PC-9 (cell line): ENCODE data around the gene ZRANB1. TPM values are rescaled to one million over a fixed set of nuclear protein-coding genes. Genes with fewer than 3 reads are reported as not detected.

Experiments
- BruUV-seq: library from RNA; stranded (reverse); fragments of 400-500 nt; replicated peaks from 2 replicates; lab custom pipeline; 2021; lab: Mats Ljungman, UMichigan
- CTCF ChIA-PET: fragments of 300-600 bp; sonication (Branson Sonifier 250); formaldehyde crosslinking; loops from one replicate; lab custom pipeline; 2022; ENCODE audit warnings: antibody characterized with exemption; lab: Charles Lee
- POLR2A ChIA-PET: fragments of 300-600 bp; sonication (Branson Sonifier 250); formaldehyde crosslinking; loops from one replicate; lab custom pipeline; 2022; ENCODE audit warnings: antibody characterized with exemption; ENCODE audit not compliant: unreplicated experiment; lab: Charles Lee
- DNase-seq, 2 experiments: peaks; one replicate each; pipeline versions ENCODE4 v3.0.0 to v3.0.0-alpha.2; 2015 to 2022; ENCODE audit warnings: mixed read lengths in 1 of 2
- H2AFZ ChIP-seq: fragments of 200-600 bp; sonication (generic); 2 replicates; pipeline ENCODE4 v1.8.1; 2017; ENCODE audit warnings: antibody characterized with exemption
- H3F3A ChIP-seq: fragments of 200-600 bp; sonication (generic); 2 replicates; pipeline ENCODE4 v1.8.1; 2017; ENCODE audit warnings: antibody characterized with exemption, mild to moderate bottlenecking, low read depth; ENCODE audit not compliant: insufficient read depth
- H3K27ac ChIP-seq: fragments of 200-600 bp; sonication (generic); 2 replicates; pipeline ENCODE4 v1.6.1; 2016; ENCODE audit warnings: mixed run types
- H3K27me3 ChIP-seq: fragments of 200-600 bp; sonication (generic); 2 replicates; pipeline ENCODE4 v1.6.1; 2016; ENCODE audit warnings: low read depth, mixed run types; ENCODE audit not compliant: insufficient read depth
- H3K36me3 ChIP-seq: fragments of 200-600 bp; sonication (generic); 2 replicates; pipeline ENCODE4 v1.6.1; 2016; ENCODE audit warnings: low read depth, mixed run types
- H3K4me1 ChIP-seq: fragments of 200-600 bp; sonication (generic); replicated peaks from 2 replicates; pipeline ENCODE4 v1.6.1; 2016; ENCODE audit warnings: mixed run types; ENCODE audit not compliant: insufficient read depth
- H3K4me2 ChIP-seq: fragments of 200-600 bp; sonication (generic); 2 replicates; pipeline ENCODE4 v1.6.1; 2017; ENCODE audit warnings: mixed run types
- H3K4me3 ChIP-seq: fragments of 200-600 bp; sonication (generic); 2 replicates; pipeline ENCODE4 v1.6.1; 2016; ENCODE audit warnings: mixed run types
- H3K79me2 ChIP-seq: fragments of 200-600 bp; sonication (generic); 2 replicates; pipeline ENCODE4 v1.6.1; 2017; ENCODE audit warnings: low read depth, mixed run types
- H3K9me2 ChIP-seq: fragments of 200-600 bp; sonication (generic); 2 replicates; pipeline ENCODE4 v1.8.1; 2017; ENCODE audit warnings: mild to moderate bottlenecking; ENCODE audit not compliant: insufficient read depth
- H3K9me3 ChIP-seq: fragments of 200-600 bp; sonication (generic); 2 replicates; pipeline ENCODE4 v1.8.1; 2016; ENCODE audit warnings: low read depth; ENCODE audit not compliant: insufficient read depth
- H4K20me1 ChIP-seq: fragments of 200-600 bp; sonication (generic); 2 replicates; pipeline ENCODE4 v1.8.1; 2017; ENCODE audit not compliant: insufficient read depth
- CTCF ChIP-seq: fragments of 200-600 bp; sonication (generic); conservative IDR thresholded peaks from 2 replicates; pipeline ENCODE4 v1.6.1; 2017; ENCODE audit warnings: mixed run types, antibody characterized with exemption, mild to moderate bottlenecking, moderate library complexity
- EZH2 ChIP-seq: fragments of 200-600 bp; sonication (generic); IDR thresholded peaks from 2 replicates; pipeline ENCODE4 v1.8.0; 2017; ENCODE audit warnings: antibody characterized with exemption, low read depth
- intact Hi-C: fragments of 100-400 bp; cut with micrococcal nuclease; formaldehyde crosslinking; loops from one replicate; pipeline ENCODE4 v1.10.0; 2022; ENCODE audit not compliant: unreplicated experiment
- total RNA-seq: library from RNA; stranded (reverse); gene quantifications from 2 replicates; pipeline ENCODE4 v1.2.3, GENCODE V29; 2021

Gene ZRANB1
- total RNA-seq, 1 experiment from 2014 or later, result 10.9 TPM

GRCh38 chr10:124902462-124902861 is 39.5 kb upstream of the ZRANB1 start:
- no peaks in the 10 kb centered on the region for H3K9me2 ChIP-seq
- H3K4me1 ChIP-seq, result no peaks in the 10 kb centered on the region
- no peak overlapping the region for H3K4me2 ChIP-seq
- no peaks in the 10 kb centered on the region for H3K79me2 ChIP-seq
- TF ChIP-seq CTCF (no peak), EZH2 (no peak)
- no peak for DNase-seq
- no peaks in the 10 kb centered on the region for H3F3A ChIP-seq
- no peaks in the 10 kb centered on the region for H4K20me1 ChIP-seq
- no peak overlapping the region for H3K27ac ChIP-seq
- no peak overlapping the region for H3K4me3 ChIP-seq
- ChIA-PET POLR2A (no interaction called here), CTCF (no interaction called here)
- no peaks in the 10 kb centered on the region for H3K27me3 ChIP-seq
- H2AFZ ChIP-seq, result no peak overlapping the region
- intact Hi-C loops, result no loop called here
- no TSS peak for BruUV-seq
- H3K36me3 ChIP-seq, result no peaks in the 10 kb centered on the region
- no peaks in the 10 kb centered on the region for H3K9me3 ChIP-seq

GRCh38 chr10:124903111-124903510 is 38.8 kb upstream of the ZRANB1 start:
- Histone ChIP-seq H3K27me3 (no peaks in the 10 kb centered on the region), H3K4me1 (no peaks in the 10 kb centered on the region), H3K9me2 (no peaks in the 10 kb centered on the region), H2AFZ (no peak overlapping the region), H3K79me2 (no peaks in the 10 kb centered on the region), H4K20me1 (no peaks in the 10 kb centered on the region), H3K27ac (no peak overlapping the region), H3F3A (no peaks in the 10 kb centered on the region), H3K9me3 (no peaks in the 10 kb centered on the region), H3K4me3 (no peak overlapping the region), H3K4me2 (no peak overlapping the region), H3K36me3 (no peaks in the 10 kb centered on the region)
- no peak for DNase-seq
- no TSS peak for BruUV-seq
- intact Hi-C loops, result no loop called here
- ChIA-PET POLR2A (no interaction called here), CTCF (no interaction called here)
- no peak for TF ChIP-seq EZH2
- no peak for TF ChIP-seq CTCF

- no peaks in the 10 kb centered on the region for H3K36me3 ChIP-seq
- H3K9me3 ChIP-seq, result no peaks in the 10 kb centered on the region
- no peak overlapping the region for H2AFZ ChIP-seq
- H3K27me3 ChIP-seq, result no peaks in the 10 kb centered on the region
- DNase-seq, result no peak
- BruUV-seq, result no TSS peak
- no peak for TF ChIP-seq EZH2
- no peaks in the 10 kb centered on the region for H3F3A ChIP-seq
- H3K27ac ChIP-seq, result no peak overlapping the region
- no peaks in the 10 kb centered on the region for H3K79me2 ChIP-seq
- no peaks in the 10 kb centered on the region for H3K4me1 ChIP-seq
- intact Hi-C loops, result no loop called here
- POLR2A ChIA-PET, result no interaction called here
- CTCF ChIA-PET, result no interaction called here
- no peaks in the 10 kb centered on the region for H4K20me1 ChIP-seq
- H3K4me3 ChIP-seq, result no peak overlapping the region
- no peak overlapping the region for H3K4me2 ChIP-seq
- H3K9me2 ChIP-seq, result no peaks in the 10 kb centered on the region
These were observed 37.1 kb upstream of the ZRANB1 start for GRCh38 chr10:124904796-124905195.

- Histone ChIP-seq H3K4me2 (no peak overlapping the region), H4K20me1 (no peaks in the 10 kb centered on the region), H3K4me1 (no peaks in the 10 kb centered on the region), H3F3A (no peaks in the 10 kb centered on the region), H3K4me3 (no peak overlapping the region), H3K27me3 (no peaks in the 10 kb centered on the region), H3K79me2 (no peaks in the 10 kb centered on the region), H3K27ac (no peak overlapping the region), H2AFZ (no peak overlapping the region), H3K9me3 (no peaks in the 10 kb centered on the region), H3K36me3 (no peaks in the 10 kb centered on the region), H3K9me2 (no peaks in the 10 kb centered on the region)
- no TSS peak for BruUV-seq
- DNase-seq, result no peak
- TF ChIP-seq EZH2 (no peak), CTCF (no peak)
- CTCF ChIA-PET, result interaction anchor here (0.6 kb wide), 2 partner anchors 89 to 760 kb away, joined by 5 to 8 read pairs; no protein-coding TSS in a partner anchor
- intact Hi-C loops, result loop anchor here (2.0 kb wide), 1 partner anchor 42 kb away; no protein-coding TSS in a partner anchor
- POLR2A ChIA-PET, result no interaction called here
These were observed 35.3 kb upstream of the ZRANB1 start for GRCh38 chr10:124906551-124907001.
